OCI-LY1 (cell line): ENCODE results near the gene OSBPL1A.

Experiments used
- CTCF ChIP-seq: fragments of 200-600 bp; sonication (generic), shearing (Covaris generic); IDR thresholded peaks from 2 replicates; pipeline ENCODE4 v1.5.1; 2017; ENCODE audit warnings: mild to moderate bottlenecking, antibody characterized with exemption, low read length, moderate library complexity, mixed read lengths
- EZH2 ChIP-seq: fragments of 200-600 bp; sonication (generic), shearing (Covaris generic); IDR thresholded peaks from 2 replicates; pipeline ENCODE4 v1.8.0; 2017; ENCODE audit warnings: borderline replicate concordance, mixed run types, mild to moderate bottlenecking, antibody characterized with exemption, low read length, moderate library complexity, mixed read lengths

DNA sequence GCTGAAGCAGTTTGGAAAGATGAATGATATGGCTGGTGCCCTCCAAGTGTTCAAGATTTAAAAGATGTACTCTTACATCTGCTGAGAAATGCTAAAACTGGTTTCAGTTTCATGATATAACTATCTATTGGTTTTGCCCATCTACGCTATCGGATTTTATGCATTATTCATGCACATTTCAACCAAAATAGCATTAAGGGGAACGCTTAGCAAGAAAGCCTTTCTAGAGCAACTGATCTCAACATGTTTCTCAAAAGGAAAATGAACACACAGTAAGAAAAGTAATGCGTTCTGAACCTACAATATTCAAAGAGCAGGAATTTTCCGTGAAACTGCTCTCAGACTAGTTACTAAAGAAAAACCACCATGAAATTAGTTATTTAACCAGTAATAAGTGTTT is 164.8 kb downstream of the OSBPL1A start:
- TF ChIP-seq CTCF, result no peak
- TF ChIP-seq EZH2, result no peak
